Loucy (cell line): ENCODE data around the gene FIGN.

Source experiments
- H2AFZ ChIP-seq: fragments of 200-600 bp; sonication (generic); 2 replicates; pipeline ENCODE4 v1.6.0; 2016; ENCODE audit warnings: antibody characterized with exemption, mild to moderate bottlenecking, low read length, moderate library complexity
- H3F3A ChIP-seq: fragments of 200-600 bp; 2 replicates; pipeline ENCODE4 v1.6.0; 2016; ENCODE audit warnings: antibody characterized with exemption, low read depth, mild to moderate bottlenecking
- H3K27me3 ChIP-seq: fragments of 200-600 bp; sonication (generic); 2 replicates; pipeline ENCODE4 v1.6.1; 2014; ENCODE audit warnings: low read length, mild to moderate bottlenecking; ENCODE audit not compliant: insufficient read depth, poor library complexity, severe bottlenecking
- H3K36me3 ChIP-seq: fragments of 200-600 bp; sonication (generic); 2 replicates; pipeline ENCODE4 v1.6.1; 2016; ENCODE audit warnings: low read length; ENCODE audit not compliant: insufficient read depth
- H3K4me1 ChIP-seq: fragments of 200-600 bp; sonication (generic); 2 replicates; pipeline ENCODE4 v1.5.1; 2014; ENCODE audit warnings: low read length, mild to moderate bottlenecking; ENCODE audit not compliant: insufficient read depth, poor library complexity, severe bottlenecking
- H3K4me2 ChIP-seq: fragments of 200-600 bp; sonication (generic); 2 replicates; pipeline ENCODE4 v1.6.0; 2014; ENCODE audit warnings: antibody characterized with exemption, low read length, low read depth, mild to moderate bottlenecking; ENCODE audit not compliant: poor library complexity, severe bottlenecking
- H3K4me3 ChIP-seq: fragments of 200-600 bp; sonication (generic); 2 replicates; pipeline ENCODE4 v1.5.1; 2014; ENCODE audit warnings: low read length, mild to moderate bottlenecking, mixed read lengths; ENCODE audit not compliant: poor library complexity, severe bottlenecking
- H3K79me2 ChIP-seq: fragments of 200-600 bp; sonication (generic); 2 replicates; pipeline ENCODE4 v1.6.1; 2014; ENCODE audit warnings: low read length; ENCODE audit not compliant: insufficient read depth
- H3K9ac ChIP-seq: fragments of 200-600 bp; sonication (generic); 2 replicates; pipeline ENCODE4 v1.6.0; 2014; ENCODE audit warnings: mild to moderate bottlenecking, low read depth, low read length, moderate library complexity; ENCODE audit not compliant: poor library complexity, severe bottlenecking
- H3K9me2 ChIP-seq: fragments of 200-600 bp; sonication (generic); replicated peaks from 2 replicates; pipeline ENCODE4 v1.6.1; 2016; ENCODE audit warnings: low read depth, low read length, mixed read lengths
- H3K9me3 ChIP-seq: fragments of 200-600 bp; sonication (generic); 2 replicates; pipeline ENCODE4 v1.6.1; 2014; ENCODE audit warnings: mild to moderate bottlenecking, antibody characterized with exemption, low read length, low read depth; ENCODE audit not compliant: insufficient read depth
- H4K20me1 ChIP-seq: fragments of 200-600 bp; sonication (generic); 2 replicates; pipeline ENCODE4 v1.6.0; 2014; ENCODE audit warnings: antibody characterized with exemption, low read length, mild to moderate bottlenecking; ENCODE audit not compliant: insufficient read depth, poor library complexity, severe bottlenecking
- EZH2phosphoT487 ChIP-seq: fragments of 200-600 bp; IDR thresholded peaks from 2 replicates; pipeline ENCODE4 v1.6.1; 2018; ENCODE audit warnings: antibody characterized with exemption, mild to moderate bottlenecking, moderate library complexity, borderline replicate concordance
- TF ChIP-seq, protein P1 (sequence below): fragments of 200-600 bp; sonication (generic); conservative IDR thresholded peaks from 2 replicates; pipeline ENCODE4 v1.5.1; 2014; ENCODE audit warnings: mild to moderate bottlenecking, antibody characterized with exemption, low read length

Gene FIGN

GRCh38 chr2:163673522-163673921, 62.3 kb downstream of the FIGN start:
- TF ChIP-seq, protein P1, sequence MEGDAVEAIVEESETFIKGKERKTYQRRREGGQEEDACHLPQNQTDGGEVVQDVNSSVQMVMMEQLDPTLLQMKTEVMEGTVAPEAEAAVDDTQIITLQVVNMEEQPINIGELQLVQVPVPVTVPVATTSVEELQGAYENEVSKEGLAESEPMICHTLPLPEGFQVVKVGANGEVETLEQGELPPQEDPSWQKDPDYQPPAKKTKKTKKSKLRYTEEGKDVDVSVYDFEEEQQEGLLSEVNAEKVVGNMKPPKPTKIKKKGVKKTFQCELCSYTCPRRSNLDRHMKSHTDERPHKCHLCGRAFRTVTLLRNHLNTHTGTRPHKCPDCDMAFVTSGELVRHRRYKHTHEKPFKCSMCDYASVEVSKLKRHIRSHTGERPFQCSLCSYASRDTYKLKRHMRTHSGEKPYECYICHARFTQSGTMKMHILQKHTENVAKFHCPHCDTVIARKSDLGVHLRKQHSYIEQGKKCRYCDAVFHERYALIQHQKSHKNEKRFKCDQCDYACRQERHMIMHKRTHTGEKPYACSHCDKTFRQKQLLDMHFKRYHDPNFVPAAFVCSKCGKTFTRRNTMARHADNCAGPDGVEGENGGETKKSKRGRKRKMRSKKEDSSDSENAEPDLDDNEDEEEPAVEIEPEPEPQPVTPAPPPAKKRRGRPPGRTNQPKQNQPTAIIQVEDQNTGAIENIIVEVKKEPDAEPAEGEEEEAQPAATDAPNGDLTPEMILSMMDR = no peak
- no peak for TF ChIP-seq EZH2phosphoT487
- H3K36me3 ChIP-seq = no peaks in the 10 kb centered on the region
- H3K4me1 ChIP-seq = peaks cover 3% of the 10 kb centered on the region
- H3K4me2 ChIP-seq = peak overlapping the region; percentile 21
- no peaks in the 10 kb centered on the region for H3K9me2 ChIP-seq
- no peaks in the 10 kb centered on the region for H3K9me3 ChIP-seq
- no peak overlapping the region for H2AFZ ChIP-seq
- no peaks in the 10 kb centered on the region for H3F3A ChIP-seq
- no peaks in the 10 kb centered on the region for H4K20me1 ChIP-seq
- H3K27me3 ChIP-seq = no peaks in the 10 kb centered on the region
- no peak overlapping the region for H3K4me3 ChIP-seq
- H3K9ac ChIP-seq = no peak overlapping the region
- no peaks in the 10 kb centered on the region for H3K79me2 ChIP-seq

DNA sequence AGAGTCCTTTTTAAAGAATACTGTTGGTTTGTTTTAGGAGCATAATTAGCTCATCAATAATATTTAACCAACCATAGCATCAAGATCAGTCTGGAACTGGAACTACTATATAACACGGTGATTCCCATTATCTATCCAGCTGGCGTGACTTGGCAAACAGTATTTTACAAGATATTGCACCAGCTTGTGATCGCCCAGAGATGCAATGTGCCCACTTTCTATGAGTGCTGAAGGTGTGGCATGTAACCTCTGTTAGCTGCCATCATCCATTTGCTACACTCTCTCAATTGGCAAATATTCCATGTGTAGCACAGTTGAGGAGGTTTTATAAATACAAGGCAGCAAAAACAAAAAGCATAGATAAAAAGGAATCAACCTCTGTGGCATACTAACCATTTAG, 64.9 kb downstream of the FIGN start:
- Histone ChIP-seq H3K4me3 (no peak overlapping the region), H3K79me2 (no peaks in the 10 kb centered on the region), H3K9me3 (no peaks in the 10 kb centered on the region), H3K4me2 (no peak overlapping the region), H3K9me2 (no peaks in the 10 kb centered on the region), H3K9ac (no peak overlapping the region), H3K36me3 (no peaks in the 10 kb centered on the region), H3K27me3 (no peaks in the 10 kb centered on the region), H3K4me1 (peaks cover 3% of the 10 kb centered on the region), H3F3A (no peaks in the 10 kb centered on the region), H2AFZ (no peak overlapping the region), H4K20me1 (no peaks in the 10 kb centered on the region)
- TF ChIP-seq, protein P1 = no peak
- no peak for TF ChIP-seq EZH2phosphoT487

DNA sequence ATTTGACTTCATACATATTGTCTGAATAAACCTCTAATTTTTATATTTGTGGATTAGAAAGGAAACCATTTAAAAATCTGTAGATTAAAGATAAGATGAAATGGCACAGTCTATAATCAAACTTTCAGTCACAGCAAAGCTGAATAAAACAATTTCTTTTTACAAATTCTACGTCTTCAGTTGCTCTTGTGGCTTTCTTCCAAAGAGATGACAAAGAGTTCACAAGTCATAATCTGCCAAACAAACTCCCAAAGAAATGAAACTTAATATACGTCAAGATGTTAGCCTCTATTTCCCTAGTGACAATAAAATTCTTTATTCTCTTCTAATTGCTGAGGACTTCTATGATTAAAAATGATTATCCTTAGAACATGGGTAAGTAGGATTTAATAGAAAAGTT, 66.3 kb downstream of the FIGN start:
- H3K4me1 ChIP-seq = peaks cover 3% of the 10 kb centered on the region
- H3K9me3 ChIP-seq = no peaks in the 10 kb centered on the region
- H3K9ac ChIP-seq = no peak overlapping the region
- no peak overlapping the region for H3K4me2 ChIP-seq
- H3K4me3 ChIP-seq = no peak overlapping the region
- H4K20me1 ChIP-seq = no peaks in the 10 kb centered on the region
- no peaks in the 10 kb centered on the region for H3K27me3 ChIP-seq
- no peaks in the 10 kb centered on the region for H3K36me3 ChIP-seq
- no peaks in the 10 kb centered on the region for H3F3A ChIP-seq
- no peaks in the 10 kb centered on the region for H3K9me2 ChIP-seq
- no peaks in the 10 kb centered on the region for H3K79me2 ChIP-seq
- H2AFZ ChIP-seq = no peak overlapping the region
- no peak for TF ChIP-seq EZH2phosphoT487
- TF ChIP-seq, protein P1 = no peak
